Measurements from ENCODE around the gene MEN1. TPM values are rescaled to one million over a fixed set of nuclear protein-coding genes. Genes with fewer than 3 reads are reported as not detected.
"Not testable (repeated sequence)": the region's sequence is repeated elsewhere in the genome, so short reads cannot be mapped to it uniquely, and the experiment has no call there.

The MEN1 gene
- total RNA-seq, 1 experiment from 2014 or later: 54.5 TPM

- H3K4me3 ChIP-seq (ENCODE audit: low read depth in 2 of 2, low read length in 2 of 2): no peak overlapping the region
- TSS peak; percentile 93 for BruUV-seq (replicated peaks)
- in situ Hi-C loops (cut with HindIII; ENCODE audit: low pct_unique_long_range_greater_than_20kb, low sequenced_read_pairs) (no loop called here), intact Hi-C loops (cut with micrococcal nuclease; ENCODE audit: unreplicated experiment) (no loop called here)
- no peaks in the 10 kb centered on the region for H3K9me3 ChIP-seq (ENCODE audit: control insufficient read depth, insufficient read depth, low read depth, low read length)
- DNase-seq (ENCODE audit: low read depth, low spot score): no peak
- CTCF ChIA-PET: no interaction called here
- no peaks in the 10 kb centered on the region for H3K27me3 ChIP-seq (ENCODE audit: control insufficient read depth, insufficient read depth, low read length)
- POLR2A ChIA-PET: interaction anchor here (0.6 kb wide), 1 partner anchor 8 kb away, joined by 3 read pairs; no protein-coding TSS in a partner anchor
- no peak for TF ChIP-seq REST (IDR thresholded peaks at IDR 0.05; ENCODE audit: insufficient read depth in 1 of 2, low read depth in 2 of 2, low read length in 1 of 2)
- TF ChIP-seq CTCF (IDR thresholded peaks at IDR 0.05): no peak
- no peak for TF ChIP-seq SIN3A (IDR thresholded peaks at IDR 0.05; ENCODE audit: borderline replicate concordance, insufficient read depth, low read depth, low read length)
- TF ChIP-seq TCF7L2 (IDR thresholded peaks at IDR 0.05; ENCODE audit: low read depth, low read length): no peak
- no peak for TF ChIP-seq POLR2AphosphoS5 (IDR thresholded peaks at IDR 0.05; ENCODE audit: low read depth, low read length)
- H3K36me3 ChIP-seq (ENCODE audit: control insufficient read depth, insufficient read depth, low read length): no peaks in the 10 kb centered on the region
- H3K4me1 ChIP-seq (ENCODE audit: control insufficient read depth, insufficient read depth, low read length): no peaks in the 10 kb centered on the region
- ATAC-seq: no peak
- no peak overlapping the region for H3K27ac ChIP-seq (ENCODE audit: low read length)
These were observed 13.3 kb upstream of the MEN1 start for GRCh38 chr11:64823568-64824119.

GRCh38 chr11:64817476-64817875 is 7.1 kb upstream of the MEN1 start:
- BruUV-seq (replicated peaks): no TSS peak
- Histone ChIP-seq H3K27ac (ENCODE audit: low read length) (no peak overlapping the region), H3K4me3 (ENCODE audit: low read depth in 2 of 2, low read length in 2 of 2) (no peak overlapping the region), H3K4me1 (ENCODE audit: control insufficient read depth, insufficient read depth, low read length) (no peaks in the 10 kb centered on the region), H3K36me3 (ENCODE audit: control insufficient read depth, insufficient read depth, low read length) (no peaks in the 10 kb centered on the region), H3K9me3 (ENCODE audit: control insufficient read depth, insufficient read depth, low read depth, low read length) (no peaks in the 10 kb centered on the region), H3K27me3 (ENCODE audit: control insufficient read depth, insufficient read depth, low read length) (no peaks in the 10 kb centered on the region)
- TF ChIP-seq TCF7L2 (IDR thresholded peaks at IDR 0.05; ENCODE audit: low read depth, low read length): no peak
- no peak for TF ChIP-seq REST (IDR thresholded peaks at IDR 0.05; ENCODE audit: insufficient read depth in 1 of 2, low read depth in 2 of 2, low read length in 1 of 2)
- no peak for TF ChIP-seq POLR2AphosphoS5 (IDR thresholded peaks at IDR 0.05; ENCODE audit: low read depth, low read length)
- TF ChIP-seq SIN3A (IDR thresholded peaks at IDR 0.05; ENCODE audit: borderline replicate concordance, insufficient read depth, low read depth, low read length): no peak
- TF ChIP-seq CTCF (IDR thresholded peaks at IDR 0.05): no peak
- intact Hi-C loops (cut with micrococcal nuclease; ENCODE audit: unreplicated experiment) (no loop called here), in situ Hi-C loops (cut with HindIII; ENCODE audit: low pct_unique_long_range_greater_than_20kb, low sequenced_read_pairs) (no loop called here)
- ChIA-PET CTCF (no interaction called here), POLR2A (interaction anchor here (0.6 kb wide), 1 partner anchor 31 kb away, joined by 3 read pairs; no protein-coding TSS in a partner anchor)
- DNase-seq (ENCODE audit: low read depth, low spot score): no peak
- no peak for ATAC-seq

- H3K27me3 ChIP-seq (ENCODE audit: control insufficient read depth, insufficient read depth, low read length); H3K36me3 ChIP-seq (ENCODE audit: control insufficient read depth, insufficient read depth, low read length); CTCF ChIA-PET; in situ Hi-C loops (cut with HindIII; ENCODE audit: low pct_unique_long_range_greater_than_20kb, low sequenced_read_pairs); H3K9me3 ChIP-seq (ENCODE audit: control insufficient read depth, insufficient read depth, low read depth, low read length); H3K4me3 ChIP-seq (ENCODE audit: low read depth in 2 of 2, low read length in 2 of 2); BruUV-seq (replicated peaks); H3K27ac ChIP-seq (ENCODE audit: low read length); intact Hi-C loops (cut with micrococcal nuclease; ENCODE audit: unreplicated experiment); ATAC-seq; DNase-seq (ENCODE audit: low read depth, low spot score); H3K4me1 ChIP-seq (ENCODE audit: control insufficient read depth, insufficient read depth, low read length): not testable (repeated sequence)
- POLR2A ChIA-PET: interaction anchor here (0.7 kb wide), 1 partner anchor 20 kb away, joined by 8 read pairs; no protein-coding TSS in a partner anchor
These were observed 5.1 kb upstream of the MEN1 start for GRCh38 chr11:64815433-64815832.

All from Panc1 (cell line).